Omental fat pad (tissue), 4 donors: ENCODE data around the gene DNAJB2. TPM values are rescaled to one million over a fixed set of nuclear protein-coding genes. Genes with fewer than 3 reads are reported as not detected.
A peak's percentile ranks its signal among the peaks of the same experiment; 100 is the strongest.
"Not testable (repeated sequence)": the region's sequence is repeated elsewhere in the genome, so short reads cannot be mapped to it uniquely, and the experiment has no call there.

Source experiments
- ATAC-seq: fragments of 150-250 bp; one replicate; pipeline ENCODE4 v1.9.1; 2016; ENCODE audit warnings: mild to moderate bottlenecking, moderate library complexity; ENCODE audit not compliant: low FRiP score
- DNase-seq: peaks from one replicate; pipeline ENCODE4 v3.0.0-alpha.2; 2019; ENCODE audit warnings: low spot score
- CTCF ChIP-seq, 3 donors: fragments of 450-650 bp; IDR thresholded peaks; one replicate each; pipeline ENCODE4 v1.5.1; 2016 to 2017; ENCODE audit warnings: antibody characterized with exemption in 3 of 3, mild to moderate bottlenecking in 3 of 3, moderate library complexity in 2 of 3
- total RNA-seq, 4 donors: library from RNA; depleted of rRNA; stranded (reverse); fragments of >200 nt; gene quantifications; one replicate each; pipeline ENCODE4 v1.1.0, GENCODE V29; 2016

DNAJB2 gene
- total RNA-seq, 4 donors from 2014 or later: 27.5 to 56.6 (median 46.8) TPM

GRCh38 chr2:219302412-219302968 lies 23.3 kb downstream of the DNAJB2 start:
- ATAC-seq (no peak), DNase-seq (no peak)
- TF ChIP-seq CTCF (IDR thresholded peaks at IDR 0.05): no peak

- TF ChIP-seq CTCF (IDR thresholded peaks at IDR 0.05): no peak
- ATAC-seq (no peak), DNase-seq (no peak)
Measured at GRCh38 chr2:219304223-219304622, 25.1 kb downstream of the DNAJB2 start.

- ATAC-seq: no peak
- no peak for TF ChIP-seq CTCF (IDR thresholded peaks at IDR 0.05)
- DNase-seq: no peak
Measured at GRCh38 chr2:219306047-219306446, 26.9 kb downstream of the DNAJB2 start.

- no peak for TF ChIP-seq CTCF (IDR thresholded peaks at IDR 0.05)
- DNase-seq: no peak
- peak; percentile 71 for ATAC-seq
Measured at GRCh38 chr2:219308142-219309101, 29.3 kb downstream of the DNAJB2 start.

DNA sequence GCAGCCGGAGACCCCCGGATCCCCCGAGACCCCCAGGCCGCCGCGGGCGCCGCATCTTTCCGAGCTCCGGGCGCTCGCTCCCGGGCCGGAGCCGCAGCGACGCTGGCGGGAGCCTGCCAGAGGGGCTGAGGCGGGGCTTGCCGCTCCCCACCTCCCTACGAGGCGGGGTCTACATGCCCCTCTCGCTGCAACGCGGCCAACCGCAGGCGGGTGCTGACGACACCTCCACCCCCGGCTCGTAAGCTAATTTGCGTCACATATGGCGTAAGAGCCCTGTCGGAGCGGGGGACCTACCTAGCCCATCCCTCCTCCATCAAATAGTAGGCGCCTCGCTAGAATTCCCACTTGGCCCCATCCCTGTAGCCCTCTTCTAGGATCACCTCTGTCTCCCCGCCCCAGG lies 30.1 kb downstream of the DNAJB2 start, which contains the start of gene PTPRN:
Gene PTPRN (minus strand): TSS at position 124 of the 400 bp plus-strand sequence. CDS start 69 bp downstream, at position 55.
- ATAC-seq (no peak), DNase-seq (no peak)
- no peak for TF ChIP-seq CTCF (IDR thresholded peaks at IDR 0.05)

DNA sequence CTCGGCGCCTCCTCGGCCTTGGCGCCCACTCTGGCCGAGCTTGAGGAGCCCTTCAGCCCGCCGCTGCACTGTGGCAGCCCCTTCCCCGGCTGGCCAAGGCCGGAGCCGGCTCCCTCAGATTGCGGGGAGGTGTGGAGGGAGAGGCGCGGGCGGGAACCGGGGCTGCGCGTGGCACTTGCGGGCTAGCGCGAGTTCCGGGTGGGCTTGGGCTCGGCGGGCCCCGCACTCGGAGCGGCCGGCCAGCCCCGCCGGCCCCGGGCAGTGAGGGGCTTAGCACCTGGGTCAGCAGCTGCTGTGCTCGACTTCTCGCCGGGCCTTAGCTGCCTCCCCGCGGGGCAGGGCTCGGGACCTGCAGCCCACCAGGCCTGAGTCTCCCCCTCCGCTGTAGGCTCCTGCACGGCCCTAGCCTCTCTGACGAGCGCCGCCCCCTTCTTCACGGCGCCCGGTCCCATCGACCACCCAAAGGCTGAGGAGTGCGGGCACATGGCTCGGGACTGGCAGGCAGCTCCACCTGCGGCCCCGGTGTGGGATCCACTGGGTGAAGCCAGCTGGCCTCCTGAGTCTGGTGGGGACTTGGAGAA lies 33.6 kb downstream of the DNAJB2 start:
- not testable (repeated sequence) for DNase-seq, ATAC-seq

DNA sequence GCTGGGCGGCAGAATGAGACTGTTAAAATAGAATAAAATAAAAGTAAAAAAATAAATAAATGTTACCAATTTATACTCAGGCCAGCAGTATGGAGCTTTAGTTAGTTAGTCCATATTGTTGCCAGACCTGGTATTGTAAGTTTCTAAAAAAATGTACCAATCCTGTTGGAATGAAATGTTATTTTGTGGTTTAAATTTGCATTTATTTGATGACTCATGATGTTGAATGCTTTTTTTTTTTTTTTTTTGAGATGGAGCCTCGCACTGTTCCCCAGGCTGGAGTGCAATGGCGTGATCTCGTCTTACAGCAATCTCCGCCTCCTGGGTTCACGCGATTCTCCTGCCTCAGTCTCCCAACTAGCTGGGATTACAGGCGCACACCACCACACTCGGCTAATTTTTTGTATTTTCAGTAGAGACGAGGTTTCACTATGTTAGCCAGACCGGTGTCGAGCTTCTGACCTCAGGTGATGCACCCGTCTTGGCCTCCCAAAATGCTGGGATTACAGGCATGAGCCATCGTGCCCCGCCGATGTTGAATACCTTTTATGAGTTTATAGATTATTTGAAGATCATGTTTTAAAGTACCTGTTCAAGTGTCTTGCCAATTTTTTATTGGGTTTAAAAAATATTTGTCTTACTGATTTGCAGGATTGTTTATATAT lies 35.8 kb downstream of the DNAJB2 start:
- ATAC-seq (no peak), DNase-seq (no peak)
- TF ChIP-seq CTCF (IDR thresholded peaks at IDR 0.05): no peak
